Regular cardiac myocyte (primary cell): Measurements from ENCODE around the gene DENND6A. TPM values are rescaled to one million over a fixed set of nuclear protein-coding genes. Genes with fewer than 3 reads are reported as not detected.

ENCODE experiments used
- total RNA-seq: library from RNA; depleted of rRNA; stranded (reverse); fragments of >200 nt; gene quantifications from 2 replicates; pipeline ENCODE4 v1.2.3, GENCODE V29; 2014

The DENND6A gene, protein sequence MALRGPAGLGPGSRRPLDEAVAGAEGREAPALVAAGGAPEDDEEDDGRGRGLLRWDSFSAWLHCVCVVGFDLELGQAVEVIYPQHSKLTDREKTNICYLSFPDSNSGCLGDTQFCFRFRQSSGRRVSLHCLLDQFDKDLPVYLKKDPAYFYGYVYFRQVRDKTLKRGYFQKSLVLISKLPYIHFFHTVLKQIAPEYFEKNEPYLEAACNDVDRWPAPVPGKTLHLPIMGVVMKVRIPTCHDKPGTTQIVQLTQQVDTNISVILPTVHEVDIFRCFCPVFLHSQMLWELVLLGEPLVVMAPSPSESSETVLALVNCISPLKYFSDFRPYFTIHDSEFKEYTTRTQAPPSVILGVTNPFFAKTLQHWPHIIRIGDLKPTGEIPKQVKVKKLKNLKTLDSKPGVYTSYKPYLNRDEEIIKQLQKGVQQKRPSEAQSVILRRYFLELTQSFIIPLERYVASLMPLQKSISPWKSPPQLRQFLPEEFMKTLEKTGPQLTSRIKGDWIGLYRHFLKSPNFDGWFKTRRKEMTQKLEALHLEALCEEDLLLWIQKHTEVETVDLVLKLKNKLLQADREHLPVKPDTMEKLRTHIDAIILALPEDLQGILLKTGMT
- total RNA-seq = 16.9 and 19.2 TPM in 2 replicates

DNA sequence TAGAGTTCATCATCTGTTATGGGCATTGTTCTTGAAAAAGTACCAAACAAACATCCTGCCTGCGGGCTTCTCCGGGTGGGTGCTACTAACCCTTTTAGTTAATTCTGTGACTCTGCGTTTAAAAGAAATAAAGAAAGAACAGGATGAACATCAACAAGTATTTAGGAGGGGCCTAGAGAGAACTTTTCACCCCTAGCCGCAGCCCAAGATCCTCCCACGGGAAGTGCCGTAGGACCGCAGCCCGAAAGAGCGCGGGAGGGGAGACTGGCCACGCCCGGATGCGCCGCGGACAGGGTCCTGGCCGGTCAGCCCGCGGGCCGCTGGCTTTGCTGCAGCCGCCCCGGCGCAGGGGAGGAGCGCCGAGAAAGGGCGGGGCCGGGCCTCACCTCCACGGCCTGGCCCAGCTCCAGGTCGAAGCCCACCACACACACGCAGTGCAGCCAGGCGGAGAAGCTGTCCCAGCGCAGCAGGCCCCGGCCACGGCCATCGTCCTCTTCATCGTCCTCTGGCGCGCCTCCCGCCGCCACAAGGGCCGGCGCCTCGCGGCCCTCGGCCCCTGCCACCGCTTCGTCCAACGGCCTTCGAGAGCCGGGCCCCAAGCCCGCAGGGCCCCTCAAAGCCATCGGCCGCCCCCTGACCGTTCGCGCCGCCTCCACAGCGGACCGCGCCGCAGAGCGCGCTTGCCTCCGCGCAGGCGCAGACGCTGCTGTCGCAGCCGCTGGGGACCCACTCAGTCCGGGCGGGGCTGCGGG is at the start of gene DENND6A:
Gene DENND6A, minus strand, starts transcription at position 682 of the 752 bp plus-strand sequence. Its CDS starts 59 bp downstream, at position 623.

DNA sequence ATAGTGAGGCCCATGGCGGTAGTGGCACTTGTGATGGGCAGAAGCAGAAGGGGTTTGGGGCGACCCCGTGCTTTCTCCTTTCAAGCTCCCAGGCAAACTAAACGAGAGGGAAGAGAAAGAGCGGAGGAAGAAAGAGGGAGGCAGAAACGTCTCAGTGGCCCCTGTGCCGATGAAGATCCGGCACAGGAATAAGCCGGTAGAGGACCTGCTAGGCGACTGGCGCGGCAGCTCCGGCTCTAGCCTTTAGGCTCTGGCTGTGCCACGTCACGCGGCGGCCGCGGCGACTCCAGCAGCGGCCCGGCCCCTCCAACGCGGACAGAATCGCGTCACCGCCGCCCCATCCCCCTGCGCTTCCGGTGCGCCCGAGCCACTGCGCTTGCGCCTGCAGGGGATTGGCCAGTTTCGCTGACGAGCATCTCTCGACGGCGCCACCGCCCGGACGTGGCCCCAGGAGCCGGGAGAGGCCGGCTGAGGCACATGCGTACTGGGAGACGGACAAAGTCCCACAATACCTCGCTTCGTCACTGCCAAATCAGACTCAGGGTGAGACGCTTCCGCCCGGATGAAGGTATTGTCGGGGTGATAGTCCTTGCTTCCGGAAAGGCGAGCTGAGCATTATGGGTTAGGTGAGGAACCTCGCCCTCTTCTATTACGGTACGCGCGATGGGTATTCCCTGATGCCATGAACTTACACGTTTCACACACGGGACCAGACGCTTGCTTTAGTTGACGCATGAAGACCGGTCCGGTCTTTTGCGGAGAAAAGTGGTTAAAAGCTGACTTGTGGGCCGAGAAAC is 95.6 kb downstream of the DENND6A start, which contains the start of gene ARF4:
Gene ARF4, minus strand, starts transcription at position 218 of the 797 bp plus-strand sequence. Its CDS starts 204 bp downstream, at position 14.

Other genes starting within 250 kb of the DENND6A start
- gene DNAH12, start 148.7 kb downstream of the DENND6A start, total RNA-seq = under 0.01 and 0.28 TPM in 2 replicates
- gene PDE12, start 136.8 kb downstream of the DENND6A start, total RNA-seq = 13.0 and 25.3 TPM in 2 replicates
- gene ARF4, start 95.7 kb downstream of the DENND6A start, total RNA-seq = 205 and 276 TPM in 2 replicates
- 40.3 and 44.3 TPM in 2 replicates for gene SLMAP, start 63.2 kb upstream of the DENND6A start, total RNA-seq